Caco-2 (cell line): ENCODE data around the gene NUP210L. TPM values are rescaled to one million over a fixed set of nuclear protein-coding genes. Genes with fewer than 3 reads are reported as not detected.

Source experiments
- BruUV-seq: library from RNA; stranded (reverse); fragments of 400-500 nt; replicated peaks from 2 replicates; lab custom pipeline; 2021; lab: Mats Ljungman, UMichigan
- CTCF ChIA-PET: fragments of 300-600 bp; sonication (Branson Sonifier 250); formaldehyde crosslinking; loops from one replicate; lab custom pipeline; 2022; ENCODE audit warnings: antibody characterized with exemption; lab: Charles Lee
- POLR2A ChIA-PET: fragments of 300-600 bp; sonication (Branson Sonifier 250); formaldehyde crosslinking; loops from one replicate; lab custom pipeline; 2022; ENCODE audit warnings: antibody characterized with exemption; lab: Charles Lee
- DNase-seq, 2 experiments: peaks; one replicate each; pipeline versions ENCODE4 v3.0.0 to v3.0.0-alpha.2; 2020 to 2022
- H3K27me3 ChIP-seq: replicated peaks from 2 replicates; pipeline ENCODE4 v1.6.0; 2011; ENCODE audit warnings: low read length; ENCODE audit not compliant: control insufficient read depth, insufficient read depth
- H3K36me3 ChIP-seq: 2 replicates; pipeline ENCODE4 v1.5.1; 2011; ENCODE audit warnings: low read length; ENCODE audit not compliant: control insufficient read depth, insufficient read depth
- H3K4me1 ChIP-seq: fragments of 250-450 bp; sonication (Bioruptor Pico); 2 replicates; pipeline ENCODE4 v1.5.1; 2020; ENCODE audit warnings: mild to moderate bottlenecking
- H3K4me3 ChIP-seq: 2 replicates; pipeline ENCODE4 v1.5.1; 2011; ENCODE audit warnings: low read depth, mild to moderate bottlenecking, control low read depth, low read length
- H3K9me3 ChIP-seq: fragments of 250-450 bp; sonication (Bioruptor Pico); 2 replicates; pipeline ENCODE4 v1.5.1; 2020; ENCODE audit warnings: mild to moderate bottlenecking, moderate library complexity
- H3K27ac Mint-ChIP-seq: one replicate; pipeline ENCODE4 v1.8.0; 2022; ENCODE audit warnings: mixed read lengths; ENCODE audit not compliant: unreplicated experiment
- H3K27me3 Mint-ChIP-seq: one replicate; pipeline ENCODE4 v1.8.0; 2022; ENCODE audit warnings: mixed read lengths; ENCODE audit not compliant: insufficient read depth, unreplicated experiment
- H3K36me3 Mint-ChIP-seq: one replicate; pipeline ENCODE4 v1.8.0; 2022; ENCODE audit warnings: mild to moderate bottlenecking, mixed read lengths; ENCODE audit not compliant: insufficient read depth, unreplicated experiment
- H3K4me1 Mint-ChIP-seq: one replicate; pipeline ENCODE4 v1.8.0; 2022; ENCODE audit warnings: low read depth, mixed read lengths; ENCODE audit not compliant: unreplicated experiment
- H3K4me3 Mint-ChIP-seq: one replicate; pipeline ENCODE4 v1.8.0; 2022; ENCODE audit warnings: mild to moderate bottlenecking, moderate library complexity, mixed read lengths; ENCODE audit not compliant: unreplicated experiment
- H3K9me3 Mint-ChIP-seq: one replicate; pipeline ENCODE4 v1.8.0; 2022; ENCODE audit warnings: mixed read lengths; ENCODE audit not compliant: unreplicated experiment
- intact Hi-C: fragments of 100-400 bp; cut with micrococcal nuclease; formaldehyde crosslinking; loops from one replicate; pipeline ENCODE4 v1.10.0; 2022; ENCODE audit not compliant: unreplicated experiment
- total RNA-seq: library from RNA; stranded (reverse); gene quantifications from 2 replicates; pipeline ENCODE4 v1.2.3, GENCODE V29; 2022
- TF ChIP-seq, protein P1 (sequence below), 2 experiments: fragments of 200-600 bp in 1 of 2; IDR thresholded peaks; 1 replicate in 1 of 2; 2 replicates in 1 of 2; pipeline versions ENCODE4 v1.5.1 to v1.8.0; 2011 to 2022; ENCODE audit warnings: antibody characterized with exemption in 1 of 2, control low read depth in 1 of 2, inconsistent platforms in 1 of 2, low read depth in 1 of 2, low read length in 1 of 2, mild to moderate bottlenecking in 1 of 2, moderate library complexity in 1 of 2; ENCODE audit not compliant: insufficient read depth in 1 of 2, severe bottlenecking in 1 of 2, unreplicated experiment in 1 of 2

NUP210L gene
- total RNA-seq, 1 experiment from 2014 or later: 0.07 TPM

DNA sequence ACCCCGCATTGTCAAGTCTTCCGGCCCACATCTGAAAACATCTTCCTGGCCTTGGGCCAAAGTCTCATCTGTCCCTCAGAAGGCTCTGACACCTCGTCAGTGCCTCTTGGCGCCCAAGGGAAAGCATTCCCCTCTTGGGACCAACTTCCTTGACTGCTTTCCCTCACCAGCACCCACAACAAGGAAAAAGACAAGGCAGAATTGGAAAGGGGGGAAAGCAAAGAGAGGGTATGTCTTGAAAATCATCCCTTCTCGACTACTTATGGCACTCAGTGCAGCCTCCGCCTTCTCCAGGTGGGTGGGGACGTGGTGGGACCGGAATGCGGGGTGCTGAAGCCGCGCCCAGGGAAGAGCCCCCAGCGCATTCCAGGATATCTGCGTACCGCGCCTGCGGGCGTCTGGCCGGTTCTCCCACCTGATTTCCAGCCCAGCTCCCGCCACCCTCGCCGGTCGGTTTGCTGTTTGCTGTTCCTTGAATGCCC lies 191.0 kb downstream of the NUP210L start:
- peak overlapping the region; percentile 72 for H3K4me3 ChIP-seq
- ChIA-PET POLR2A (interaction anchor here (0.6 to 6.3 kb wide), 9 partner anchors 13 to 188 kb away, joined by 3 to 105 read pairs (median 9); partner anchors contain the start of genes GATAD2B, JTB, RAB13 and RPS27), CTCF (interaction anchor here (0.6 to 2.5 kb wide), 6 partner anchors 14 to 1316 kb away, joined by 3 to 14 read pairs (median 4); partner anchors contain the start of genes DENND4B and JTB)
- intact Hi-C loops: loop anchor here (1.0 to 2.0 kb wide), 2 partner anchors 22 to 41 kb away; partner anchors contain the start of genes GATAD2B and RAB13
- peaks cover 24% of the 10 kb centered on the region for H3K4me1 Mint-ChIP-seq
- H3K36me3 Mint-ChIP-seq: peaks cover 69% of the 10 kb centered on the region
- peaks cover 14% of the 10 kb centered on the region for H3K4me1 ChIP-seq
- DNase-seq: peak; percentile 89 to 94
- no peaks in the 10 kb centered on the region for H3K9me3 ChIP-seq
- H3K4me3 Mint-ChIP-seq: peak overlapping the region; percentile 81
- BruUV-seq: no TSS peak
- peaks cover 4% of the 10 kb centered on the region for H3K36me3 ChIP-seq
- H3K27me3 ChIP-seq: no peaks in the 10 kb centered on the region
- peak overlapping the region; percentile 93 for H3K27ac Mint-ChIP-seq
- TF ChIP-seq, protein P1, sequence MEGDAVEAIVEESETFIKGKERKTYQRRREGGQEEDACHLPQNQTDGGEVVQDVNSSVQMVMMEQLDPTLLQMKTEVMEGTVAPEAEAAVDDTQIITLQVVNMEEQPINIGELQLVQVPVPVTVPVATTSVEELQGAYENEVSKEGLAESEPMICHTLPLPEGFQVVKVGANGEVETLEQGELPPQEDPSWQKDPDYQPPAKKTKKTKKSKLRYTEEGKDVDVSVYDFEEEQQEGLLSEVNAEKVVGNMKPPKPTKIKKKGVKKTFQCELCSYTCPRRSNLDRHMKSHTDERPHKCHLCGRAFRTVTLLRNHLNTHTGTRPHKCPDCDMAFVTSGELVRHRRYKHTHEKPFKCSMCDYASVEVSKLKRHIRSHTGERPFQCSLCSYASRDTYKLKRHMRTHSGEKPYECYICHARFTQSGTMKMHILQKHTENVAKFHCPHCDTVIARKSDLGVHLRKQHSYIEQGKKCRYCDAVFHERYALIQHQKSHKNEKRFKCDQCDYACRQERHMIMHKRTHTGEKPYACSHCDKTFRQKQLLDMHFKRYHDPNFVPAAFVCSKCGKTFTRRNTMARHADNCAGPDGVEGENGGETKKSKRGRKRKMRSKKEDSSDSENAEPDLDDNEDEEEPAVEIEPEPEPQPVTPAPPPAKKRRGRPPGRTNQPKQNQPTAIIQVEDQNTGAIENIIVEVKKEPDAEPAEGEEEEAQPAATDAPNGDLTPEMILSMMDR (IDR thresholded peaks at IDR 0.05; ENCODE audit: insufficient read depth in 1 of 2, low read depth in 1 of 2, low read length in 1 of 2, severe bottlenecking in 1 of 2, unreplicated experiment in 1 of 2): no peak
- no peaks in the 10 kb centered on the region for H3K9me3 Mint-ChIP-seq
- H3K27me3 Mint-ChIP-seq: no peaks in the 10 kb centered on the region

DNA sequence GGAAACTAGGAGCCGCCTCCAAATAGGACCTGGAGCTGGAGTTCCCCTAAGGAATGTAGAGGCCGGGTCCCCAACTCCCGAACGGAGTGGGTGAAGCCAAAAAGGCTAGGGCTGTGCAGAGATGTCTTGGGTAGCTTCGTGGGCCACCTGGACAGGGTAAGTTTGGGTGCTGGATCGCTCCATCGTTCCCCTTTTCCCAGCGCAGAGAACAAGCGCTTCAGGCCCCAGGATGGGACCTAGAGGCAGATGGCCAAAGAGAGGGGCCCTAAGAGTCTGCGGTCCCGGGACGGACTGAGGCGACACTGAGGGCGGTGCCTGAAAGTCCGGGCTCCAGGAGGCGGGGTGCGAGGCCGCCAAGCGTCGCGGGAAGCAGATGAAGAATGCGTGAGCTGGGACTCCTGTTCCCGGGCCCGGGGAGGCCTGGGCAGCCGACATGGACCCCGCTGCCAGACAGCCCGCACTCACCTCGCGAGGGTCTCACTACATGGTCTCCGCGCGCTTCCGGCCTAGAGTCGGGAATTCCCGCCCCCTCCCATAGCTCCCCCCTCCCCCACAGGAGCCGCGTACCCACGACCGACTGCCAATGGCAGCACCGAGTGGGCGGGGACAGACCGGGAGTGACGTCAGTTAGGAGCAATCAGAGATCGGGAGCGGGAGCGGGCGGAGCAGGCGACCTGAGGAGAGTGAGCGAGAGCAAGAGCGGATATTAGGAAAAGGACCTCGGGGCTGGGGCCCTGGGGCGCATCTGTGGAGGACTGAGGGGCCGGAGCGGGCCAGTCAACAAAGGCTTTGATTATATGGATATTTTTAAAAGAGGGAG lies 191.6 kb downstream of the NUP210L start, which contains the start of gene SLC39A1:
Gene SLC39A1 (minus strand): TSS at position 508 of the 820 bp plus-strand sequence. CDS start 822 bp downstream, outside the sequence.
- TSS peak; percentile 29 for BruUV-seq
- peaks cover 14% of the 10 kb centered on the region for H3K4me1 ChIP-seq
- peaks cover 75% of the 10 kb centered on the region for H3K36me3 Mint-ChIP-seq
- no peaks in the 10 kb centered on the region for H3K9me3 Mint-ChIP-seq
- no peaks in the 10 kb centered on the region for H3K27me3 ChIP-seq
- H3K9me3 ChIP-seq: no peaks in the 10 kb centered on the region
- H3K36me3 ChIP-seq: peaks cover 4% of the 10 kb centered on the region
- POLR2A ChIA-PET: interaction anchor here (0.6 to 6.3 kb wide), 14 partner anchors 9 to 336 kb away, joined by 3 to 105 read pairs (median 6); partner anchors contain the start of genes DENND4B, GATAD2B, JTB and RAB13
- peaks cover 30% of the 10 kb centered on the region for H3K4me1 Mint-ChIP-seq
- H3K27ac Mint-ChIP-seq: peak within 1 kb of the TSS; percentile 93
- CTCF ChIA-PET: interaction anchor here (0.6 to 2.5 kb wide), 8 partner anchors 14 to 1317 kb away, joined by 3 to 14 read pairs (median 4); partner anchors contain the start of genes DENND4B, GATAD2B and JTB
- H3K27me3 Mint-ChIP-seq: no peaks in the 10 kb centered on the region
- intact Hi-C loops: loop anchor here (1.0 to 2.0 kb wide), 2 partner anchors 23 to 40 kb away; partner anchors contain the start of genes GATAD2B and RAB13
- DNase-seq: peak; percentile 99
- peak within 1 kb of the TSS; percentile 81 for H3K4me3 Mint-ChIP-seq
- H3K4me3 ChIP-seq: peak within 1 kb of the TSS; percentile 72
- TF ChIP-seq, protein P1 (IDR thresholded peaks at IDR 0.05; ENCODE audit: insufficient read depth in 1 of 2, low read depth in 1 of 2, low read length in 1 of 2, severe bottlenecking in 1 of 2, unreplicated experiment in 1 of 2): no peak
